Measurements from ENCODE around the gene PPT1. TPM values are rescaled to one million over a fixed set of nuclear protein-coding genes. Genes with fewer than 3 reads are reported as not detected.

PPT1 gene
- total and polyA plus RNA-seq, 2 of the 4 experiments (the other 2 are of a cell fraction): 22.7 to 55.4 TPM

GRCh38 chr1:40039757-40040510 lies 57.1 kb downstream of the PPT1 start:
- intact Hi-C loops (cut with micrococcal nuclease): no loop called here
- H2BK20ac ChIP-seq (ENCODE audit: low read depth, low read length): peak overlapping the region; percentile 50; the same call in 1 of the 2 replicates
- peak overlapping the region; percentile 89 for H2BK15ac ChIP-seq (ENCODE audit: low read depth, low read length)
- H2AK5ac ChIP-seq (ENCODE audit: low read depth, low read length): peak overlapping the region; percentile 100
- H4K20me1 ChIP-seq (ENCODE audit: insufficient read depth, low read length): peaks cover 40% of the 10 kb centered on the region
- H3K4ac ChIP-seq (ENCODE audit: low read depth, low read length): peak overlapping the region; percentile 100
- POLR2A ChIA-PET (ENCODE audit: unreplicated experiment): interaction anchor here (0.5 to 1.0 kb wide), 9 partner anchors 9 to 1637 kb away, joined by 3 to 5 read pairs (median 3); no protein-coding TSS in a partner anchor
- H3K9me3 ChIP-seq (ENCODE audit: control insufficient read depth, insufficient read depth, low read length): no peaks in the 10 kb centered on the region
- peak overlapping the region; percentile 100 for H3K14ac ChIP-seq (replicated peaks; ENCODE audit: low read depth, low read length)
- peak overlapping the region; percentile 96 for H3K27ac ChIP-seq (ENCODE audit: insufficient read depth, low read length)
- H3K18ac ChIP-seq (ENCODE audit: low read depth, low read length): peak overlapping the region; percentile 96
- H2BK5ac ChIP-seq (ENCODE audit: low read depth, low read length, poor library complexity, severe bottlenecking): peak overlapping the region; percentile 97
- peak overlapping the region; percentile 89 for H2AFZ ChIP-seq (replicated peaks; ENCODE audit: low read length, poor library complexity)
- CTCF ChIA-PET: interaction anchor here (0.6 kb wide), 1 partner anchor 35 kb away, joined by 5 read pairs; no protein-coding TSS in a partner anchor
- H2AK9ac ChIP-seq (replicated peaks; ENCODE audit: low read depth, low read length, poor library complexity): peak overlapping the region; percentile 99
- peaks cover 8% of the 10 kb centered on the region for H3K9me1 ChIP-seq (ENCODE audit: insufficient read depth, low read length)
- peak overlapping the region; percentile 92 for H3K9ac ChIP-seq (ENCODE audit: low read depth, low read length)
- peak overlapping the region; percentile 99 for H3K23ac ChIP-seq (ENCODE audit: low read depth, low read length)
- H3K4me1 ChIP-seq (ENCODE audit: control insufficient read depth, insufficient read depth, low read length): peaks cover 7% of the 10 kb centered on the region
- H3K79me1 ChIP-seq (ENCODE audit: low read depth in 1 of 2, low read length in 2 of 2): peaks cover 0 to 14% of the 10 kb centered on the region in 2 experiments; a peak in 2 of 4 replicates
- ATAC-seq (ENCODE audit: low read depth) (peak; percentile 71), DNase-seq (peak; percentile 79)
- H3K4me3 ChIP-seq (ENCODE audit: insufficient read depth, low read depth, low read length): peak overlapping the region; percentile 63
- peak overlapping the region; percentile 97 for H2BK120ac ChIP-seq (ENCODE audit: low read depth, low read length)
- in situ Hi-C loops (cut with MboI; ENCODE audit: low sequenced_read_pairs): loop anchor here (10.0 kb wide), 1 partner anchor 225 kb away; no protein-coding TSS in a partner anchor
- peak overlapping the region; percentile 98 to 99 for H4K8ac ChIP-seq (ENCODE audit: low read depth in 2 of 2, low read length in 2 of 2)
- peak overlapping the region; percentile 100 for H4K91ac ChIP-seq (ENCODE audit: insufficient read depth, low read depth, low read length)
- H3K4me2 ChIP-seq (ENCODE audit: low read depth, low read length): peak overlapping the region; percentile 80
- dilution Hi-C loops (cut with HindIII; ENCODE audit: low sequenced_read_pairs, unreplicated experiment): no loop called here
- H3K36me3 ChIP-seq (ENCODE audit: control insufficient read depth, insufficient read depth, low read length): peaks cover 6% of the 10 kb centered on the region
- WGBS, 2 experiments (ENCODE audit: extremely low coverage in 2 of 2, insufficient read length in 1 of 2): 0% methylated on average over 30 of the region's 52 CpGs; no CpG with 5 or more reads in 1 of the 2 experiments
- peak overlapping the region; percentile 100 for H3K56ac ChIP-seq (ENCODE audit: extremely low read depth, insufficient read depth, low read length)
- H3K27me3 ChIP-seq (ENCODE audit: control insufficient read depth, insufficient read depth, low read length): no peaks in the 10 kb centered on the region
- peak overlapping the region; percentile 96 for H4K5ac ChIP-seq (ENCODE audit: low read depth, low read length)
- no TSS peak for BruUV-seq (replicated peaks)
- TF ChIP-seq BHLHE40 (IDR thresholded peaks at IDR 0.05; ENCODE audit: low read depth, low read length) (no peak), POLR2A (IDR thresholded peaks at IDR 0.05; ENCODE audit: low read depth, low read length) (peak; percentile 94), RFX5 (IDR thresholded peaks at IDR 0.05; ENCODE audit: low read depth, low read length) (no peak), MAFK (IDR thresholded peaks at IDR 0.05; ENCODE audit: low read depth, low read length) (no peak), SMC3 (IDR thresholded peaks at IDR 0.05; ENCODE audit: low read depth, low read length) (no peak), RCOR1 (IDR thresholded peaks at IDR 0.05; ENCODE audit: insufficient replicate concordance, low read length) (no peak), NFE2L2 (IDR thresholded peaks at IDR 0.05; ENCODE audit: low read depth, low read length) (no peak), MAZ (IDR thresholded peaks at IDR 0.05; ENCODE audit: borderline replicate concordance, low read depth, low read length) (peak; percentile 13; the same call in 1 of the 2 replicates), MXI1 (IDR thresholded peaks at IDR 0.05; ENCODE audit: borderline replicate concordance, low read depth, low read length) (0 out of 2 replicates have a peak, but pooled peaks have one; percentile 0), CHD1 (IDR thresholded peaks at IDR 0.05; ENCODE audit: low read depth, low read length) (0 out of 2 replicates have a peak, but pooled peaks have one; percentile 10), USF2 (IDR thresholded peaks at IDR 0.05; ENCODE audit: low read depth, low read length) (no peak), ELK1 (IDR thresholded peaks at IDR 0.05; ENCODE audit: borderline replicate concordance, low read depth, low read length) (0 out of 2 replicates have a peak, but pooled peaks have one; percentile 76), RAD21 (IDR thresholded peaks at IDR 0.05; ENCODE audit: low read length) (no peak), FOS (IDR thresholded peaks at IDR 0.05; ENCODE audit: low read depth, low read length) (no peak), CEBPB (IDR thresholded peaks at IDR 0.05; ENCODE audit: low read depth, low read length) (no peak)
